ENCODE measurements around the gene PHF12.

Gene PHF12

DNA sequence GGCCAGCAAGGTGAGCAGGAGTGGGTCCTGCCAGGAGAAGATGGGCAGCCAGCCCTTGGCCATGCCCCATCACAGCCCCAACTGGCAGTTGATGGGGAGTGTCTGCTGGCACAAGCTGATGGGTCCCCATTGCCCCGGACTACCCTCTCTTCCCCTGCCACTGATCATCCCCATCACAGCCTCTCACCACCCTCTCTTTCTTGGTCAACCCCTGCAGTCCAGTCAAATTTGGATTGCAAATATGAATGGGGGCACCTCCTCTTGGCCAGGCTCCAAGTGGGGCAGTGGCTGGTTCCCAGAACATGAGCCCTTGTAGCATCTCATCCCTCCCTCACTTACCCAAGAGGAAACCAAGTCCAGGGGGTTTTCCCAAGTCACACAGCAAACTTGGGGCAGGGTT, 37.2 kb upstream of the PHF12 start:
- no peak overlapping the region for H3K4me3 ChIP-seq (ENCODE audit: extremely low read depth, insufficient read depth, low read length, poor library complexity, severe bottlenecking)
- no CpG with 5 or more reads among the region's 1 CpG for WGBS, 2 experiments (ENCODE audit: insufficient coverage in 2 of 2)
- peaks cover 11% of the 10 kb centered on the region for H3K4me1 ChIP-seq (ENCODE audit: control insufficient read depth, insufficient read depth, low read length, poor library complexity, severe bottlenecking)
- H3K27ac ChIP-seq (ENCODE audit: low read depth, low read length, severe bottlenecking) = no peak overlapping the region
- no peaks in the 10 kb centered on the region for H3K36me3 ChIP-seq (ENCODE audit: control insufficient read depth, insufficient read depth, low read length)
- H3K9me3 ChIP-seq (ENCODE audit: control insufficient read depth, low read length) = no peaks in the 10 kb centered on the region

- no peak overlapping the region for H3K4me3 ChIP-seq (ENCODE audit: extremely low read depth, insufficient read depth, low read length, poor library complexity, severe bottlenecking)
- H3K9me3 ChIP-seq (ENCODE audit: control insufficient read depth, low read length) = no peaks in the 10 kb centered on the region
- no peak overlapping the region for H3K27ac ChIP-seq (ENCODE audit: low read depth, low read length, severe bottlenecking)
- peaks cover 22% of the 10 kb centered on the region for H3K4me1 ChIP-seq (ENCODE audit: control insufficient read depth, insufficient read depth, low read length, poor library complexity, severe bottlenecking)
- H3K36me3 ChIP-seq (ENCODE audit: control insufficient read depth, insufficient read depth, low read length) = no peaks in the 10 kb centered on the region
- WGBS, 2 experiments (ENCODE audit: insufficient coverage in 2 of 2) = 85% methylated on average over 10 to 12 of the region's 15 CpGs
Observed at GRCh38 chr17:28986714-28987655, 35.7 kb upstream of the PHF12 start.

- WGBS, 2 experiments (ENCODE audit: insufficient coverage in 2 of 2) = 31 to 32% methylated on average over 21 to 24 of the region's 36 CpGs
- no peak overlapping the region for H3K4me3 ChIP-seq (ENCODE audit: extremely low read depth, insufficient read depth, low read length, poor library complexity, severe bottlenecking)
- H3K27ac ChIP-seq (ENCODE audit: low read depth, low read length, severe bottlenecking) = no peak overlapping the region
- H3K9me3 ChIP-seq (ENCODE audit: control insufficient read depth, low read length) = no peaks in the 10 kb centered on the region
- peaks cover 24% of the 10 kb centered on the region for H3K4me1 ChIP-seq (ENCODE audit: control insufficient read depth, insufficient read depth, low read length, poor library complexity, severe bottlenecking)
- H3K36me3 ChIP-seq (ENCODE audit: control insufficient read depth, insufficient read depth, low read length) = no peaks in the 10 kb centered on the region
Observed at GRCh38 chr17:28985950-28986713, 34.8 kb upstream of the PHF12 start.

DNA sequence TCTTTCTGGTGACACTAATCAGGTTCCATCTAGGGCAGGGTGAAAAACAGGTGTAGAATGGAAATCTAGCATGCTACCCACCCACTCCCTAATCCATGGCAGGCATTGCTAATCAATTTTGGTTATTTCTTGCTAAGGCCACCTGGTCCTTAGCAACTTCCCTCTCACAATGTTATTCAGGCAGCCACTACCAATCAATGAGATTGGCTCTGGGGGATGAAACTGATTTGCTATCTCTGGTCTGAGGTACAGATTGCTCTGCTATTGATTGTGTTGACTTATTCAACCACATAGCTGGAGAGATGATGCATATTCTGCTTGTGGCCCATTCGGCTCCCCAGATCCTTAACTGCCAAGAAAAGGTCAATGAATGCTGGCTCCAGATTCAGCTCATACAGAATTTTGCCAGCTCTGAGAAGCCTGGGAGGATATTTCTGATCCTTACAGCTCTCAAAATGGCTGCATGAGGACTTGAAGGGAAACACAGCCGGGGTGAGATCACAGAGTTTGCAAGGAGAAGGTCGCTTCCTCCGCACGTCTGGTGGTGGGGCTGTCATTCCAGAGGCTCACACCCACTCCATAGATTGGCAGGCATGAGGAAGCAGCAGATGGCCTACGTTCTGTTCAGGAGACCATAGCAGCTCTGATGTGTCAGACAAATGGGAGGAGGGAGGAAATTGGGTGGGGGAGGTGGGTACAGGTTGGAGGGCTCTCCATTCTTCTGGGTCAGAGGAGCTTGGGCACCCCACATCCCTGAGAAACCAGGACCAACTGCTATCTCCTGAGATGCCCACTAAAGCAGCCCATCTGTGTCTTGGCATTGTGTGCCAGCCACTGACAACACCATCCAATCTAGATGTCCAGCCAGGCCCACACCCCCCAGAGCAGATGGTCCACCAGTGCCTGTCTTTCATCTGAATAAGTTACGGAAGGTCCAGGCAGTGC, 32.2 kb upstream of the PHF12 start:
- no peak overlapping the region for H3K4me3 ChIP-seq (ENCODE audit: extremely low read depth, insufficient read depth, low read length, poor library complexity, severe bottlenecking)
- WGBS, 2 experiments (ENCODE audit: insufficient coverage in 2 of 2) = 73 to 83% methylated on average over 3 to 6 of the region's 7 CpGs
- H3K4me1 ChIP-seq (ENCODE audit: control insufficient read depth, insufficient read depth, low read length, poor library complexity, severe bottlenecking) = peaks cover 24% of the 10 kb centered on the region
- H3K9me3 ChIP-seq (ENCODE audit: control insufficient read depth, low read length) = no peaks in the 10 kb centered on the region
- H3K36me3 ChIP-seq (ENCODE audit: control insufficient read depth, insufficient read depth, low read length) = no peaks in the 10 kb centered on the region
- no peak overlapping the region for H3K27ac ChIP-seq (ENCODE audit: low read depth, low read length, severe bottlenecking)

DNA sequence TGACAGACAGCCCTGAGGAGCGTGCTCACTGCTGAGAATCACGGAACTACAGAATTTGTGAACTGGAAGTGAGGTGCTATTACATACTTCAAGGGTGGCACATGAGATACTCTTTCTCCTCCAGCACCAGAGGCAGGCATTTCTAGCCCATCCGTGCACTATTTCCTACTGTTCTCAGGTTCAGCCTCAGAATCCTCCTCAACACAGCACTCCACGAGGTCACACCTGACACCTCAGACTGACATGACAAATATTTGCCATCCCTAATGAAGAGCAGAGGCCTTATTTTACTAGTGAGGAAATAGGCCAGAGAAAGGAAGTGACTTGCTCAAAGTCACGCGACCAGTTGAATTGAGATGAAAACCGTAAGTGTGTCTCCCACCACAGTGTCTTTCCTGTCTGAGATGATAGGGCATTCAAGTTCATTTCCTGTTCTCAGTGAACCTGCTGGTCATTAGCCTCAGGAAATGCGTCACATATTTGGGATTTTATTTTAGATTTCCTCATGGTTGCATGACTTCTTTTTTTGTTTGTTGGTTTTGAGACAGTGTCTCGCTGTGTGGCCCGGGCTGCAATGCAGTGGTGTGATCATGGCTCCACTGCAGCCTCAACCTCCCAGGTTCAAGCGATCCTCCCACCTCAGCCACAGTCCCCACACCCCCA, 30.9 kb upstream of the PHF12 start:
- H3K27ac ChIP-seq (ENCODE audit: low read depth, low read length, severe bottlenecking) = no peak overlapping the region
- H3K36me3 ChIP-seq (ENCODE audit: control insufficient read depth, insufficient read depth, low read length) = no peaks in the 10 kb centered on the region
- no peak overlapping the region for H3K4me3 ChIP-seq (ENCODE audit: extremely low read depth, insufficient read depth, low read length, poor library complexity, severe bottlenecking)
- H3K4me1 ChIP-seq (ENCODE audit: control insufficient read depth, insufficient read depth, low read length, poor library complexity, severe bottlenecking) = peaks cover 24% of the 10 kb centered on the region
- no peaks in the 10 kb centered on the region for H3K9me3 ChIP-seq (ENCODE audit: control insufficient read depth, low read length)
- WGBS, 2 experiments (ENCODE audit: insufficient coverage in 2 of 2) = 81 to 82% methylated on average over 6 of the region's 11 CpGs

DNA sequence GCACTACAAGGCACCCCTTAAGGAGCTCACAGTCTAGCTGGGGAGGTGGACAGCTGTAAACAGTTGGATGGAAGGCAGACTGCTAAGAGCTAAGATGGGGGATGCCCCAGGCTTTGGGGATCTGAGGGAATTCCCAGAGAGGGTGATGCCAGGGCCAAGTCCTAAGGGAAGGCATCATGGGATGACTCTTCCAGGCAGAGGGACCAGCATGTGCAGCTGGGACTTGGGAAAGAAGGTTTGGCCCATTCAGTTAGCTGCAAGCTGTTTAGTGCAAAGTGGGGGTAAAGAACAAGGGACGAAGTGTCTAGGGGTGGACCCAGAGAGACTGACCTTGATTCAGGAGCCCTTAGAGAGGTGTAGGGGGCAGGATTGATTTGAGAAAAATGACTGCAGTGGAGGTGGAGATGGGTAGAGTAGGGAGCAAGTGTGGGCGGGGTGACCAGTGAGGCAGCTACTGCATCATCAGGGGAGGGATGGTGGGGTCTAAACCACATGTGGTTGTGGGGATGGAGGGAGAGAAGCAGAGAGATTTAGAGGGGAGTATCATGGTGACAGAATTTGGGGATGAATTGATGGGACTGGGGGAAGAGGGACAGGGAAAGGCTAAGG, 27.1 kb upstream of the PHF12 start:
- Histone ChIP-seq H3K4me3 (ENCODE audit: extremely low read depth, insufficient read depth, low read length, poor library complexity, severe bottlenecking) (no peak overlapping the region), H3K4me1 (ENCODE audit: control insufficient read depth, insufficient read depth, low read length, poor library complexity, severe bottlenecking) (peaks cover 13% of the 10 kb centered on the region), H3K36me3 (ENCODE audit: control insufficient read depth, insufficient read depth, low read length) (no peaks in the 10 kb centered on the region), H3K27ac (ENCODE audit: low read depth, low read length, severe bottlenecking) (no peak overlapping the region), H3K9me3 (ENCODE audit: control insufficient read depth, low read length) (no peaks in the 10 kb centered on the region)
- WGBS, 2 experiments (ENCODE audit: insufficient coverage in 2 of 2) = 90 to 100% methylated on average over 2 of the region's 2 CpGs

GRCh38 chr17:28977659-28978355, 26.5 kb upstream of the PHF12 start:
- no peaks in the 10 kb centered on the region for H3K9me3 ChIP-seq (ENCODE audit: control insufficient read depth, low read length)
- no peak overlapping the region for H3K27ac ChIP-seq (ENCODE audit: low read depth, low read length, severe bottlenecking)
- 90 to 96% methylated on average over 4 to 7 of the region's 8 CpGs for WGBS, 2 experiments (ENCODE audit: insufficient coverage in 2 of 2)
- peaks cover 15% of the 10 kb centered on the region for H3K4me1 ChIP-seq (ENCODE audit: control insufficient read depth, insufficient read depth, low read length, poor library complexity, severe bottlenecking)
- no peaks in the 10 kb centered on the region for H3K36me3 ChIP-seq (ENCODE audit: control insufficient read depth, insufficient read depth, low read length)
- H3K4me3 ChIP-seq (ENCODE audit: extremely low read depth, insufficient read depth, low read length, poor library complexity, severe bottlenecking) = no peak overlapping the region

DNA sequence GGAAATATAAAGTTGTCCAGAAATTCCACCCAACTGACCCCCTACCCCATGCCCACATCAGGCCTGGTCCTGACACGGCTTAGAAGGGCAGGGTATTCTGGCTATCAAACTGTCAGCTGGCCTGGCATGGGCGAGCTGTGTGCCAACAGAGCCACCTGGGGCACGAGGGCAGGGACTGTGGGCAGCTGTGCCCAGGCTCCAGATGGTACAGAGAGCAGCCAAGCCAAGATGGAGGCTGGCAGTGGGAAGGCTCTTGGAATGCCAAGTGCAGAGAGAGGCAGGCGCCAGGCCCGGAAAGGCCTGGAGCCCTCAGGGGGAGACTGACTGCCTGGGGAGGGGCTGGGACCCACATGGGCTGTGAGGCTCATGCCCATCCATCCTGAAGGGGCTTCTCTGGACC, 24.3 kb upstream of the PHF12 start:
- 85 to 89% methylated on average over 5 of the region's 5 CpGs for WGBS, 2 experiments (ENCODE audit: insufficient coverage in 2 of 2)
- no peak overlapping the region for H3K27ac ChIP-seq (ENCODE audit: low read depth, low read length, severe bottlenecking)
- H3K36me3 ChIP-seq (ENCODE audit: control insufficient read depth, insufficient read depth, low read length) = no peaks in the 10 kb centered on the region
- H3K9me3 ChIP-seq (ENCODE audit: control insufficient read depth, low read length) = no peaks in the 10 kb centered on the region
- no peak overlapping the region for H3K4me3 ChIP-seq (ENCODE audit: extremely low read depth, insufficient read depth, low read length, poor library complexity, severe bottlenecking)
- H3K4me1 ChIP-seq (ENCODE audit: control insufficient read depth, insufficient read depth, low read length, poor library complexity, severe bottlenecking) = peaks cover 11% of the 10 kb centered on the region

DNA sequence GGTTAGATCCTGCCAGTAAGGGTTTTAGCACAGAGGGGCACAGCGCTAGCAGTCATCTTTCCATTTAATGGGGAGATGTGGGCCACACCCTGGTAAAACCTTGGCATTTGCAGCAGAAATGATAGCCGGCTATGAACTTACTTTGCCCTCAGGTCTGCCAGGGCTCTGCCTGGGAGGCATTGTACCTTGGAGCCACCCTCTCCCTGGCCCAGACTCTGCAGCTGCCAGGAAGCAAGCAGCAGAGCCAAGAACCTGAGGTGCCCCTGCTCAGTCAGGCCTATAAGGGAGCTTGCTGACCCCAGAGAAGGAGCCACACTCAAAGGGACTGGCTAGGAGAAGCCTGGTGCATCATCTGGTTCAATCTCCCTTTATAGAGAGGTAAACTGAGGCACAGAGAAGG, 23.7 kb upstream of the PHF12 start:
- Histone ChIP-seq H3K27ac (ENCODE audit: low read depth, low read length, severe bottlenecking) (no peak overlapping the region), H3K4me1 (ENCODE audit: control insufficient read depth, insufficient read depth, low read length, poor library complexity, severe bottlenecking) (peaks cover 11% of the 10 kb centered on the region), H3K4me3 (ENCODE audit: extremely low read depth, insufficient read depth, low read length, poor library complexity, severe bottlenecking) (no peak overlapping the region), H3K36me3 (ENCODE audit: control insufficient read depth, insufficient read depth, low read length) (no peaks in the 10 kb centered on the region), H3K9me3 (ENCODE audit: control insufficient read depth, low read length) (no peaks in the 10 kb centered on the region)
- WGBS, 2 experiments (ENCODE audit: insufficient coverage in 2 of 2) = 87 to 89% methylated on average over 2 of the region's 2 CpGs

Measured in mesodermal cell (in vitro differentiated cells).